GM12878 (cell line): Measurements from ENCODE around the gene IRX4. TPM values are rescaled to one million over a fixed set of nuclear protein-coding genes. Genes with fewer than 3 reads are reported as not detected.

Experiments used
- HDAC2 ChIP-seq: fragments of 200-600 bp; sonication (generic); IDR thresholded peaks from 2 replicates; pipeline ENCODE4 v1.6.1; 2017
- JUNB ChIP-seq: IDR thresholded peaks from 2 replicates; pipeline ENCODE4 v1.6.1; 2016; ENCODE audit warnings: antibody characterized with exemption, mild to moderate bottlenecking
- JUND ChIP-seq: IDR thresholded peaks from 2 replicates; pipeline ENCODE4 v1.6.1; 2012; ENCODE audit warnings: low read depth, mild to moderate bottlenecking, low read length, improper control_type of control experiment, moderate library complexity
- MTA3 ChIP-seq: IDR thresholded peaks from 2 replicates; pipeline ENCODE4 v1.6.1; 2012; ENCODE audit warnings: low read length, inconsistent platforms, borderline replicate concordance
- PML ChIP-seq: IDR thresholded peaks from 2 replicates; pipeline ENCODE4 v1.6.1; 2012; ENCODE audit warnings: low read length, inconsistent platforms
- POLR2AphosphoS5 ChIP-seq: IDR thresholded peaks from 2 replicates; pipeline ENCODE4 v1.6.1; 2011; ENCODE audit warnings: mild to moderate bottlenecking, low read length, inconsistent platforms
- RB1 ChIP-seq: fragments of 450-650 bp; formaldehyde crosslinking; IDR thresholded peaks from 2 replicates; pipeline ENCODE4 v1.6.1; 2017; ENCODE audit warnings: mild to moderate bottlenecking, borderline replicate concordance
- SIN3A ChIP-seq: IDR thresholded peaks from 2 replicates; pipeline ENCODE4 v1.6.1; 2012; ENCODE audit warnings: low read depth, low read length, improper control_type of control experiment
- SMAD5 ChIP-seq: IDR thresholded peaks from 2 replicates; pipeline ENCODE4 v1.6.1; 2016; ENCODE audit warnings: antibody characterized with exemption, low read depth
- SMC3 ChIP-seq: IDR thresholded peaks from 2 replicates; pipeline ENCODE4 v1.6.1; 2011; ENCODE audit warnings: low read length, improper control_type of control experiment, borderline replicate concordance
- ZBTB33 ChIP-seq: fragments of 450-650 bp; IDR thresholded peaks from 2 replicates; pipeline ENCODE4 v1.6.1; 2017; ENCODE audit warnings: mild to moderate bottlenecking
- polyA plus RNA-seq, 11 experiments: library from polyadenylated mRNA; depleted of rRNA in 4 of 11; unstranded in 6 of 11; stranded (reverse) in 5 of 11; fragments of >200 nt; fragmentation: Nextera tagmentation in 4 of 11; fragmentation: Illumina TruSeq in 1 of 11; extraction: Ambion mirVana in 4 of 11; extraction: Trizol in 1 of 11; gene quantifications; 1 replicate in 1 of 11; 2 replicates in 10 of 11; pipeline versions ENCODE4 v1.2.1 to v1.2.3, GENCODE V29; 2011 to 2016; ENCODE audit warnings: inconsistent platforms in 2 of 11, missing spikeins in 2 of 11, low read depth in 1 of 11
- total RNA-seq, 4 experiments: library from RNA; depleted of rRNA in 3 of 4; stranded (reverse); fragments of >200 nt in 3 of 4; fragmentation: Illumina TruSeq in 1 of 4; extraction: Trizol in 1 of 4; gene quantifications; 2 replicates each; pipeline versions ENCODE4 v1.2.1 to v1.2.3, GENCODE V29; 2013 to 2021
- TF ChIP-seq, protein P1 (sequence below): fragments of 450-650 bp; IDR thresholded peaks from 2 replicates; pipeline ENCODE4 v1.6.1; 2016; ENCODE audit warnings: mild to moderate bottlenecking, moderate library complexity, borderline replicate concordance

Gene IRX4
- total and polyA plus RNA-seq, 10 of the 15 experiments (the other 5 are each of a cell fraction or from before 2014, with no cell fraction given), result not detected

DNA sequence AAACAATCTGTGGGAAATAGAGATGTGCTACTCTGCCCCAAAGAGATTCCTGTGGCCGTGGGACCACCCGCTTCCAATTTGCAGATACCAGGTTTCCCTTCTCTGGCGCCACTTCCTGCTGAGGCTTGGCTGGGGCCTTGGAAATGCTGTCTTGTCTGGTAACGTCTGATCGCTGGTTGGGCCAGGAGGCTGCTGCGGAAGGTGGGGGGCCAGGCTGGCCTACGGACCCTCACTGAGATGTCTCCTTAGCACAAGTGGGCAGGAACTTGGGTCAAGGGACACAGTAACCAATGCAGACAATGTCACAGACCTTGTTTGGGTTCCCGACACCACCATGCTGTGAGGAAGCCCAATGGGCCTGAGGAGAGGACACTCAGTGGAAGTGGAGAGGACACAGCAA is 31.7 kb upstream of the IRX4 start (continued):
- TF ChIP-seq, protein P1, sequence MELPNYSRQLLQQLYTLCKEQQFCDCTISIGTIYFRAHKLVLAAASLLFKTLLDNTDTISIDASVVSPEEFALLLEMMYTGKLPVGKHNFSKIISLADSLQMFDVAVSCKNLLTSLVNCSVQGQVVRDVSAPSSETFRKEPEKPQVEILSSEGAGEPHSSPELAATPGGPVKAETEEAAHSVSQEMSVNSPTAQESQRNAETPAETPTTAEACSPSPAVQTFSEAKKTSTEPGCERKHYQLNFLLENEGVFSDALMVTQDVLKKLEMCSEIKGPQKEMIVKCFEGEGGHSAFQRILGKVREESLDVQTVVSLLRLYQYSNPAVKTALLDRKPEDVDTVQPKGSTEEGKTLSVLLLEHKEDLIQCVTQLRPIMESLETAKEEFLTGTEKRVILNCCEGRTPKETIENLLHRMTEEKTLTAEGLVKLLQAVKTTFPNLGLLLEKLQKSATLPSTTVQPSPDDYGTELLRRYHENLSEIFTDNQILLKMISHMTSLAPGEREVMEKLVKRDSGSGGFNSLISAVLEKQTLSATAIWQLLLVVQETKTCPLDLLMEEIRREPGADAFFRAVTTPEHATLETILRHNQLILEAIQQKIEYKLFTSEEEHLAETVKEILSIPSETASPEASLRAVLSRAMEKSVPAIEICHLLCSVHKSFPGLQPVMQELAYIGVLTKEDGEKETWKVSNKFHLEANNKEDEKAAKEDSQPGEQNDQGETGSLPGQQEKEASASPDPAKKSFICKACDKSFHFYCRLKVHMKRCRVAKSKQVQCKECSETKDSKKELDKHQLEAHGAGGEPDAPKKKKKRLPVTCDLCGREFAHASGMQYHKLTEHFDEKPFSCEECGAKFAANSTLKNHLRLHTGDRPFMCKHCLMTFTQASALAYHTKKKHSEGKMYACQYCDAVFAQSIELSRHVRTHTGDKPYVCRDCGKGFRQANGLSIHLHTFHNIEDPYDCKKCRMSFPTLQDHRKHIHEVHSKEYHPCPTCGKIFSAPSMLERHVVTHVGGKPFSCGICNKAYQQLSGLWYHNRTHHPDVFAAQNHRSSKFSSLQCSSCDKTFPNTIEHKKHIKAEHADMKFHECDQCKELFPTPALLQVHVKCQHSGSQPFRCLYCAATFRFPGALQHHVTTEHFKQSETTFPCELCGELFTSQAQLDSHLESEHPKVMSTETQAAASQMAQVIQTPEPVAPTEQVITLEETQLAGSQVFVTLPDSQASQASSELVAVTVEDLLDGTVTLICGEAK, result no peak
- no peak for TF ChIP-seq JUND
- no peak for TF ChIP-seq MTA3
- no peak for TF ChIP-seq SMAD5
- TF ChIP-seq PML, result no peak
- no peak for TF ChIP-seq JUNB
- no peak for TF ChIP-seq SIN3A
- TF ChIP-seq RB1, result no peak
- no peak for TF ChIP-seq POLR2AphosphoS5
- TF ChIP-seq ZBTB33, result no peak
- no peak for TF ChIP-seq HDAC2
- TF ChIP-seq SMC3, result no peak
